Rectal smooth muscle tissue (tissue), 1 donor: Measurements from ENCODE around the gene FOXD4.
A peak's percentile ranks its signal among the peaks of the same experiment; 100 is the strongest.
"Not testable (repeated sequence)": the region's sequence is repeated elsewhere in the genome, so short reads cannot be mapped to it uniquely, and the experiment has no call there.

Experiments
- H3K27ac ChIP-seq: one replicate; pipeline ENCODE4 v1.7.0; 2013; ENCODE audit warnings: low read depth, low read length, inconsistent platforms
- H3K27me3 ChIP-seq: one replicate; pipeline ENCODE4 v1.7.0; 2013; ENCODE audit warnings: low read length; ENCODE audit not compliant: control insufficient read depth, insufficient read depth
- H3K36me3 ChIP-seq: one replicate; pipeline ENCODE4 v1.7.0; 2013; ENCODE audit warnings: low read length; ENCODE audit not compliant: control insufficient read depth, insufficient read depth
- H3K4me1 ChIP-seq: one replicate; pipeline ENCODE4 v1.7.0; 2013; ENCODE audit warnings: low read length; ENCODE audit not compliant: control insufficient read depth, insufficient read depth
- H3K4me3 ChIP-seq: one replicate; pipeline ENCODE4 v1.7.0; 2013; ENCODE audit warnings: low read length
- H3K9ac ChIP-seq: one replicate; pipeline ENCODE4 v1.7.0; 2013; ENCODE audit warnings: low read length

Gene FOXD4

DNA sequence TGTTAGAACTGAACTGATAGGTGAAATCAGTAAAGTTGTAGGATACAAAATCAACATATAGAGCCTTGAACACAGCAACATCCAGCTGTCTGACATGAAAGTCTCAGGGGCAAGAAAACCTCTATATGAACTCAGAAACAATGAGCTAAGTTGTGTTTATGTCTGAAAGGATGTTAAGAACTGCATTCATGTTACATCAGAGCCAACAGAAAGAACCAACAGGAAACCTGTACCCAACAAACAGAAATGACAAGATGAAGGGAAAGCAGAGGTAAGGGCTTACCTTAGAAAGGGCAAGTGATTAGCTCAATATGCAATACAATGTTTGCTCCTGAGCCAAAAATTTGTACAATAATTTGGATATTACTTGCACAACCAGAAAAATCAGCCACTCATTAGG lies 31.5 kb downstream of the FOXD4 start:
- not testable (repeated sequence) for H3K36me3 ChIP-seq, H3K27ac ChIP-seq, H3K9ac ChIP-seq, H3K4me1 ChIP-seq, H3K4me3 ChIP-seq, H3K27me3 ChIP-seq

DNA sequence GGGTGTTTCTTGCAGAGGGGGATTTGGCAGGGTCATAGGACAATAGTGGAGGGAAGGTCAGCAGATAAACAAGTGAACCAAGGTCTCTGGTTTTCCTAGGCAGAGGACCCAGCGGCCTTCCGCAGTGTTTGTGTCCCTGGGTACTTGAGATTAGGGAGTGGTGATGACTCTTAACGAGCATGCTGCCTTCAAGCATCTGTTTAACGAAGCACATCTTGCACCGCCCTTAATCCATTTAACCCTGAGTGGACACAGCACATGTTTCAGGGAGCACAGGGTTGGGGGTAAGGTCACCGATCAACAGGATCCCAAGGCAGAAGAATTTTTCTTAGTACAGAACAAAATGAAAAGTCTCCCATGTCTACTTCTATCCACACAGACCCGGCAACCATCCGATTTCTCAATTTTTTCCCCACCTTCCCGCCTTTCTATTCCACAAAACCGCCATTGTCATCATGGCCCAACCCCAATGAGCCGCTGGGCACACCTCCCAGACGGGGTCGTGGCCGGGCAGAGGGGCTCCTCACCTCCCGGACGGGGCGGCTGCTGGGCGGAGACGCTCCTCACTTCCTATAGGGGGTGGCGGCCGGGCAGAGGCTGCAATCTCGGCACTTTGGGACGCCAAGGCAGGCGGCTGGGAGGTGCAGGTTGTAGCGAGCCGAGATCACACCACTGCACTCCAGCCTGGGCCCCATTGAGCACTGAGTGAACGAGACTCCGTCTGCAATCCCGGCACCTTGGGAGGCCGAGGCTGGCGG lies 35.1 kb downstream of the FOXD4 start:
- H3K36me3 ChIP-seq, H3K4me1 ChIP-seq, H3K27ac ChIP-seq, H3K4me3 ChIP-seq, H3K27me3 ChIP-seq, H3K9ac ChIP-seq: not testable (repeated sequence)

- not testable (repeated sequence) for H3K27ac ChIP-seq, H3K9ac ChIP-seq, H3K4me3 ChIP-seq, H3K4me1 ChIP-seq, H3K27me3 ChIP-seq, H3K36me3 ChIP-seq
Measured at GRCh38 chr9:78333-78732, 39.9 kb downstream of the FOXD4 start.

DNA sequence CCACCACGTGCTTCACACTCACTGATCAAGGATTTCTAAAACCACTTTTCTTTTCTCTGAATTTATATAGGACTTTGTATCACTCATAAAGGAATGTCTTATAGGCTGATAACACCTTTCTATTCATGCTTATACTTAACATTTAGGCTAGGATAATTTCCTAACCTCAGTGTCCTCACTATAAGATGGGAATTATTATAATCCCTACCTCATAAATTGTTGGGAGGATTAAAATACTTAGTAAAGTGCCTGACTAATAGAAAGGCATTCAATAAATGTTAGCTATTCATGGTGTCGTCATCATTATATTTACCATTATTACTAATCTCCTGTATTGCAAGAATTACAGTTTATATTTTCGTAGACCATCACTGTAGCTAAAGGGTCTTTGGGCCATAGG lies 41.8 kb downstream of the FOXD4 start:
- H3K4me1 ChIP-seq, H3K9ac ChIP-seq, H3K27ac ChIP-seq, H3K4me3 ChIP-seq, H3K27me3 ChIP-seq, H3K36me3 ChIP-seq: not testable (repeated sequence)

DNA sequence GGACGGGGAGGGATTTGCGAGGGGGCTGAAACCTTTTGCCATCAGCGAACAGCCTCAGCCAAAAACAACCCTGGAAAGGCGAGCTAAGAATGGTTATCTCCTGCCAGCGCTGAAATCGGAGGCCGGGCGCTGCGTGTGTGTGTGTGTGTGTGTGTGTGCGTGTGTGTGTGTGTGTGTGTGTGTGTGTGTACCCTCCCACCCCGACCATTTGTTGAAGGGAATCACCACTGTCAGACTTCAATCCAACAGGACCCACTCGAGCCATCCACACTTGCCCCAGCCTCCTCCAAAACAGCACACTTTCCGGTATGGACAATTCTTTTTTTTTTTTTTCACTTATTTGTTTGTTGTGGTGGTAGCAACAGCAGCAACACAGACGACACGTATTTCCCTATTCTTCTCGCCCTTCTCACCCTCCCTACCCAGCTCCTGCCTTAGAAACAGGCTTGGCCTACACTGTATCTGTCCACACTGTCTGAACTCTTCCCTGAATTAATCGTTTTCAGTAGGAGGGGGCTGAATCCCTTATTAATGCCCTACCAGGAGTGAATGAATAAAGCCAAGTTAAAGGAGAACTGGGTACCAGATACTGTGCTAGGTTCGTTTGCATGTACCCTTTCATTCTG lies 44.2 kb downstream of the FOXD4 start:
- H3K36me3 ChIP-seq, H3K27ac ChIP-seq, H3K27me3 ChIP-seq, H3K9ac ChIP-seq, H3K4me1 ChIP-seq: not testable (repeated sequence)
- H3K4me3 ChIP-seq = peak overlapping the region; percentile 2

GRCh38 chr9:73076-73899 lies 44.9 kb downstream of the FOXD4 start:
- peak overlapping the region; percentile 2 for H3K4me3 ChIP-seq
- not testable (repeated sequence) for H3K4me1 ChIP-seq, H3K27ac ChIP-seq

More at GRCh38 chr9:73076-73899, 44.9 kb downstream of the FOXD4 start:
- H3K36me3 ChIP-seq, H3K9ac ChIP-seq, H3K27me3 ChIP-seq: not testable (repeated sequence)
